Upper lobe of left lung (tissue), 4 donors: ENCODE results near the gene MINDY3.

ENCODE experiments used
- CTCF ChIP-seq, 6 experiments: fragments of 450-650 bp in 4 of 6; fragments of 200-600 bp in 2 of 6; sonication (generic) in 2 of 6; IDR thresholded peaks; one replicate each; pipeline ENCODE4 v1.5.1; 2016 to 2019; ENCODE audit warnings: antibody characterized with exemption in 6 of 6
- EP300 ChIP-seq, 4 donors: sonication (generic); formaldehyde crosslinking; IDR thresholded peaks; one replicate each; pipeline ENCODE4 v1.5.1; 2017; ENCODE audit warnings: antibody characterized with exemption in 4 of 4, control low read depth in 2 of 4
- POLR2A ChIP-seq, 4 donors: fragments of 450-650 bp; IDR thresholded peaks; one replicate each; pipeline ENCODE4 v1.5.1; 2016 to 2017; ENCODE audit warnings: antibody characterized with exemption in 4 of 4, mild to moderate bottlenecking in 2 of 4
- POLR2AphosphoS5 ChIP-seq, 2 donors: sonication (generic); formaldehyde crosslinking; IDR thresholded peaks; one replicate each; pipeline ENCODE4 v1.5.1; 2017; ENCODE audit warnings: antibody characterized with exemption in 2 of 2

GRCh38 chr10:15860692-15861201, 440 bp upstream of the MINDY3 start:
- TF ChIP-seq CTCF (IDR thresholded peaks at IDR 0.05) (no peak), POLR2A (IDR thresholded peaks at IDR 0.05) (no peak), POLR2AphosphoS5 (IDR thresholded peaks at IDR 0.05) (no peak), EP300 (IDR thresholded peaks at IDR 0.05) (no peak)
